Hematopoietic multipotent progenitor cell treated with erythropoietin and hydrocortisone succinate and interleukin-3 and kit ligand, for 6 days (in vitro differentiated cells): ENCODE measurements around the gene ELANE.
"Not testable (repeated sequence)": the region's sequence is repeated elsewhere in the genome, so short reads cannot be mapped to it uniquely, and the experiment has no call there.

Experiments
- DNase-seq: peaks from one replicate; pipeline ENCODE4 v3.0.0-alpha.2; 2015

The ELANE gene

GRCh38 chr19:843180-843835 is 8.8 kb upstream of the ELANE start:
- DNase-seq: peak; percentile 33

GRCh38 chr19:843836-844545 is 8.1 kb upstream of the ELANE start:
- no peak for DNase-seq

DNA sequence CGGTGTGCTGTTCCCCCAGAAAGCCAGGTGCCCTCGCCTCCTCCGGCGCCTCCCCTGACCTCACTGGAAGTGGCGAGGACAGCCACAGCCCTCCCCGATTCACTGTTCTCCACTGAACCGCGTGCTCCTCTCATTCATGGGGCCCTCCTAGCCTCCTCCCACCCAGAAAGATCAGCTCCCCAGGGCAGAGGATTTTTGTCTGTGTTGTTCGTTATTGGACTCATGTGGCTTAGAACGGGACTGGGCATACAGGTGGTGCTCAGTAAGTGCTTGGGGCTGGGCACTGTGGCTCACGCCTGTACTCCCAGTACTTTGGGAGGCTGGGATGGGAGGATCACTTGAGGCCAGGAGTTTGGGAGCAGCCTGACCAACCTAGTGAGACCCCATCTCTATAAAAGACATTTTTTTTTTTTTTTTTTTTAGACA is 7.5 kb upstream of the ELANE start:
- peak; percentile 48 for DNase-seq

DNA sequence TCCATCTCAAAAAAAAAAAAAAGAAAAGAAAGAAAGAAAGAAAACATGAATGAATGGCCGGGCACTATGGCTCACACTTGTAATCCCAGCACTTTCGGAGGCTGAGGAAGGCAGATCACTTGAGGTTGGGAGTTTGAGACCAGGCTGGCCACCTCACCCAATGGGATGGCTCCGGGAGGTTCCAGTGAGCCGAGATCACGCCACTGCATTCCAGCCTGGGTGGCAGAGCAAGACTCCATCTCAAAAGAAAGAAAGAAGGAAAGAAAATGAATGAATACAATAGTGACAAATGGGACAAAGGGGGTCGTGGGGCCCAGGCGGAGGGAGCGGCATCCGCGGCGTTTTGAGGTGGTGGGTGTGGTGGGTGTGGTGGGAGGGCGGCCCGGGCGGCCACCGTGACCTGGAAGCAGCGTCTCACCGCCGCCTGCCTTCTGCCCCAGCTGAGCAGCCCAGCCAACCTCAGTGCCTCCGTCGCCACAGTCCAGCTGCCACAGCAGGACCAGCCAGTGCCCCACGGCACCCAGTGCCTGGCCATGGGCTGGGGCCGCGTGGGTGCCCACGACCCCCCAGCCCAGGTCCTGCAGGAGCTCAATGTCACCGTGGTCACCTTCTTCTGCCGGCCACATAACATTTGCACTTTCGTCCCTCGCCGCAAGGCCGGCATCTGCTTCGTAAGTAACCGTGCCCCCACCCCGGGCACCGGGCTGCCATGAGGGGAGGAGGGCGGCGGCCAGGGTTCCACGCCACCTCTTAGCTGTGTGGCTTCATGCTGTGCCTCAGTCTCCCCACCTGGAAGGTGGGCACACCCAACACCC is 6.2 kb upstream of the ELANE start:
- DNase-seq: no peak

- DNase-seq: no peak
These were observed 3.6 kb upstream of the ELANE start for GRCh38 chr19:848386-848921.

DNA sequence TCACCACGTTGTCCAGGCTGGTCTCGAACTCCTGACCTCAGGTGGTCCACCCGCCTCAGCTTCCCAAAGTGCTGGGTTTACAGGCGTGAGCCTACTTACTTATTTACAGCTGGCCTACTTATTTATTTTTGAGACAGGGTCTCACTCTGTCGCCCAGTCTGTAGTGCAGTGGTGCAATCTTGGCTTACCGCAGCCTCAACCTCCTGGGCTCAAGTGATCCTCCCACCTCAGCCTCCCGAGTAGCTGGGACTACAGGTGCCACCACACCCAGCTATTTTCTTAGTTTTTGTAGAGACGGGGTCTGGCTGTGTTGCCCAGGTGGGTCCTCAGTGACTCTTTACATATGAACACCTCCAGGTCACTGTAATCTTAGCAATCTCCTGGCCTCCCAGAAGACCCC is 2.9 kb upstream of the ELANE start:
- DNase-seq: not testable (repeated sequence)

DNA sequence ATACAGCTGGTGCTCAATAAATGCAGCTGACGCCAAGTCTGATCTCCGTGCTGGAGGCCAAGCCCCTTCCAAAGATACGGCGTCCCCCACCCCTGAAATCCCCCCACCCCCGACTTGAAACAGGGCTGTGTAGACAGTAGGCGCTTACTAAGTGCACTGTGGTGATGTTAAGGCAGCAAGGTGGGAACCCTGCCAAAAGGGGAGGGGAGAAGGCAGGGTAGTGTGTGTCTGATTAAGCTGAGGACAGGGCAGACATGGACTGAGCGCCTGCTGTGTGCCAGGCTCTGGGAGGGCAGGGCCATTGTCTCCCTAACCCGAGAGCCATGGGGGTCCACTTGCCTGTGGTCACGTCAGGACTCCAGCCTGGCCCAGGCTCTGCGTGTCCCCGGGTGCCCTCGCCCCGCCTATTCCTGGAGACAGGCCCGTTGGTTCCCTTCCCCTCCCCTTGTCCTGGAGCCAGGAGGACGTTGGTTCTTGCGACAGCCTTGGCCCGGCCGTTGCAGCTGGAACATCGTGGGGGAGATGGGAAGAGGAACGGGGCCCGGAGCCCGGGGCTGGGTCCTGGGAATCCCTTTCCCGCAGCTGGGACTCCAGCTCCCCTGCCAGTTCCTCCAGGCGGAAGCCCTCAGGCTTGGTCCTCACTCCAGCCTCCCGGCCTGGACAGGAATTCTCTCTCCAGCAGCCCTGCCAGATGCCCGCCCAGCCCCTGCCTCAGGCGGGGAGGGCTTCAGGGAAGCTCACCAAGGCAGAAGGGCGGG is 1.7 kb upstream of the ELANE start:
- DNase-seq: peak; percentile 70

GRCh38 chr19:850979-851335 is 1.1 kb upstream of the ELANE start:
- DNase-seq: no peak

- no peak for DNase-seq
These were observed 997 bp downstream of the ELANE start for GRCh38 chr19:853014-853585.

GRCh38 chr19:853614-854220 is 1.6 kb downstream of the ELANE start:
- DNase-seq: not testable (repeated sequence)

DNA sequence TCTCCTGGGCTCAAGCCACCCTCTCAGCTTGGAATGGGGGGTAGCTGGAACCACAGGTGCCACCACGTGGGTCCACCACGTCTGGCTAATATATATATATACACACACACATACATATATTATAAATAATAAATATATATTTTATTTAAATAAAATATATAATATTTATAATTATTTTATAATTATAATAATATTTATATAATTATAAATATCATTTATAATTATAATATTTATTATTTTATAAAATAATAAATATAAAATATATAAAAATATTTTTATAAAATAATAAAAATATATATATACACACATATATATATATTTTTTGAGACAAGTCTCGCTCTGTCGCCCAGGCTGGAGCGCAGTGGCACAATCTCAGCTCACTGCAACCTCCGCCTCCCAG is 2.4 kb downstream of the ELANE start:
- no peak for DNase-seq

- DNase-seq: no peak
These were observed 3.0 kb downstream of the ELANE start for GRCh38 chr19:855142-855541.

GRCh38 chr19:855566-856120 is 3.5 kb downstream of the ELANE start:
- no peak for DNase-seq

- DNase-seq: no peak
These were observed 6.2 kb downstream of the ELANE start for GRCh38 chr19:858284-858683.

DNA sequence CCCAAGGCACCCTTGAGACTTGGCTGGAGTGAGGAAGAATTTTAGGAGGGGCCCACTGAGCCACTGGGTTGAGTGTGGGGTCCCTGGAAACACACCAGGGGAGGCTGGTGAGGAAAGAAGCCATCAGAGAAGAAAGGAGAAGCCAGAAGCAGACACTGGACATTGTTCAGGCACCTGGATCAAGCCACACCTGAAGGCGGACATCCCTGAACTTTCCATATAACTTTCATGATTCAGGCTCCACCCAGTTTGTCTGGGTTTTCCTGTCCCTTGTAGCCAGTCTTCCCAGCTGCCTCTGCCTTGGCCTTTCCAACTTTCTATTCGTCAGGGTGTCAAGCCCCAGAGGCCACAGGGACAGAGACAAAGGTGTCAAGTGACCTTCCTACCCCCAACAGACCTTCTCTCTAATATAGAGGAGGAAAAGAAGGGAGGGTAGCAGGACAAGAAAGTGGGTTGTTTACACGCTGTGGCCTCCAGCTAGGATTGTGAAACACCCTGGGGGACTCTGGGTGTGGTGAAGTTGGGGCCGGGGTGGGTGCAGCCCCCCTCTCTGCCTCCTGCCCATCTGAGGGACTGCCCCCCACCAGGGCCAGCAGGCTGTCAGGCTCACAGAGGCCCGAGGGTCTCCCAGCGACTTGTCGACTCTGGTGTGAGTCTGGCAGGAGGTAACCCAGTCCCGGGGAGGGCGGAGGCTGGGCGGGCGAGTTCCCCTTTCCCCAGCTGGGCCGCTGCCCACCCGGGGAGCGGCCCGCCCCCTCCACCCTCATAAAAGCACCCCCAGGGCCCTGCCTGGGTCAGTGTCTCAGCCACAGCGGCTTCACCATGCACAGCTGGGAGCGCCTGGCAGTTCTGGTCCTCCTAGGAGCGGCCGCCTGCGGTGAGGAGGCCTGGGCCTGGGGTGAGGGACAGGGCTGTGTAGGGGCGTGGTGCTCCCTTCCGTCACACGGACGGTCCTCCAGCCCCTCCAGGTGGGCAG is 7.1 kb downstream of the ELANE start, which contains the start of gene CFD:
CFD (plus strand) TSS at position 797 of the 976 bp plus-strand sequence; CDS start at position 823, 26 bp downstream.
- DNase-seq: peak; percentile 50

GRCh38 chr19:861141-861755 is 9.1 kb downstream of the ELANE start:
- no peak for DNase-seq

- peak; percentile 91 for DNase-seq
These were observed 9.9 kb downstream of the ELANE start for GRCh38 chr19:861756-862580.

DNA sequence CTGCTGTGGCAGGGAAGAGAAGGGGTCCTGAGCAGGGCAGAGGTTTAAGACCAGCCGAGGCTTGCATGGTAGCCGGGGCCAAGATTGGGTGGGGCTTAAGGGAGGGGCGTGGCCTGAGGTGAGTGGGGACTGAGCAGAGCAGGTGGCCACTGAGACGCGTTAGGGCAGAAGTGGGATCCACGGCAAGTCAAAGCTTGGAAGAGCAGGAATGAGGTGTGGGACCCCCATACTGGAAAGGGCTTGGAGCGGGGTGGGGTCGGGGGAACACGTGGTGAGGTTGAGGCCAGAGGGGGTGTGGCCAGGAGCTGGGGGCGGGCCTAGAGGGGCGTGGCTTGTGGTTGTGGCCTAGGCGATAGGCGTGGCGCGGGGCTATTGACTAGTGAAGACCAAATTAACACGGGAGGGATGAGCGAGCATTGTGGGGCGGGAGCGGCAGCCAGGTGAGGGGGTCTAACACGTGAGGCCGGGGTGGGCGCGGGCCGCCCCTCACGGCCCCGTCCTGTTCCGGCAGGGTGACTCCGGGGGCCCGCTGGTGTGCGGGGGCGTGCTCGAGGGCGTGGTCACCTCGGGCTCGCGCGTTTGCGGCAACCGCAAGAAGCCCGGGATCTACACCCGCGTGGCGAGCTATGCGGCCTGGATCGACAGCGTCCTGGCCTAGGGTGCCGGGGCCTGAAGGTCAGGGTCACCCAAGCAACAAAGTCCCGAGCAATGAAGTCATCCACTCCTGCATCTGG is 10.6 kb downstream of the ELANE start:
- DNase-seq: peak; percentile 94
